Central memory CD4-positive, alpha-beta T cell (primary cell): ENCODE data around the gene SHD.
"Not testable (repeated sequence)": the region's sequence is repeated elsewhere in the genome, so short reads cannot be mapped to it uniquely, and the experiment has no call there.

Source experiments
- DNase-seq: peaks from one replicate; pipeline ENCODE4 v3.0.0; 2022
- total RNA-seq, 3 experiments: gene quantifications; one replicate each; lab custom pipeline; 2026; lab: John Stamatoyannopoulos, UW

SHD gene
- total RNA-seq: 0 reads per million in 3 experiments

GRCh38 chr19:4278419-4279266 is at the start of gene SHD:
SHD (plus strand) TSS chr19:4279266; CDS start chr19:4280064, 798 bp downstream.
- DNase-seq: no peak

- DNase-seq: not testable (repeated sequence)
These were observed 48.8 kb upstream of the SHD start for GRCh38 chr19:4230237-4230636.

DNA sequence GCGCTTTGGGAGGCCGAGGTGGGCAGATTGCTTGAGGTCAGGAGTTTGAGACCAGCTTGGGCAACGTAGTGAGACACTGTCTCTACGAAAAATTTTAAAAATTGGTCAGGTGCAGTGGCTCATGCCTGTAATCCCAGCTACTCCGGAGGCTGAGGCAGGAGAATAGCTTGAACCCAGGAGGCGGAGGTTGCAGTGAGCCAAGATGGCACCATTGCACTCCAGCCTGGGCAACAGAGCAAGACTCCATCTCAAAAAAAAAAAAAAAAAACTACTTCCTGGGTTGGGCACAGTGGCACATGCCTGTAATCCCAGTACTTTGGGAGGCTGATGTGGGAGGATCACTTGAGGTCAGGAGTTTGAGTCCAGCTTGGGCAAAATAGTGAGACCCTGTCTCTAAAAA is 47.5 kb upstream of the SHD start:
- DNase-seq: not testable (repeated sequence)

DNA sequence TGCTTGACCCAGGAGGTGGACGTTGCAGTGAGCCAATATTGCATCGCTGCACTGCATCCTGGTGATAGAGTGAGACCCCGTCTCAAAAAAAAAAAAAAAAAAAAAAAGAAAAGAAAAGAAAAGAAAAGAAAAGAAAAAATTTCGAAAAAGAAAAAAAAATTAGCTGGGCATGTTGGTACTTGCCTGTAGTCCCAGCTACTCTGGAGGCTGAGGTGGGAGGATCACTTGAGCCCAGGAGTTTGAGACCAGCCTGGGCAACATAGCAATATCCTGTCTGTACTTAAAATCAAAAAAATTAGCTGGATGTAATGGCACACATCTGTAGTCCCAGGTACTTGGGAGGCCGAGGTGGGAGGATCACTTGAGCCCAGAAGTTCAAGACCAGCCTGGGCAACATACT is 46.9 kb upstream of the SHD start:
- not testable (repeated sequence) for DNase-seq

DNA sequence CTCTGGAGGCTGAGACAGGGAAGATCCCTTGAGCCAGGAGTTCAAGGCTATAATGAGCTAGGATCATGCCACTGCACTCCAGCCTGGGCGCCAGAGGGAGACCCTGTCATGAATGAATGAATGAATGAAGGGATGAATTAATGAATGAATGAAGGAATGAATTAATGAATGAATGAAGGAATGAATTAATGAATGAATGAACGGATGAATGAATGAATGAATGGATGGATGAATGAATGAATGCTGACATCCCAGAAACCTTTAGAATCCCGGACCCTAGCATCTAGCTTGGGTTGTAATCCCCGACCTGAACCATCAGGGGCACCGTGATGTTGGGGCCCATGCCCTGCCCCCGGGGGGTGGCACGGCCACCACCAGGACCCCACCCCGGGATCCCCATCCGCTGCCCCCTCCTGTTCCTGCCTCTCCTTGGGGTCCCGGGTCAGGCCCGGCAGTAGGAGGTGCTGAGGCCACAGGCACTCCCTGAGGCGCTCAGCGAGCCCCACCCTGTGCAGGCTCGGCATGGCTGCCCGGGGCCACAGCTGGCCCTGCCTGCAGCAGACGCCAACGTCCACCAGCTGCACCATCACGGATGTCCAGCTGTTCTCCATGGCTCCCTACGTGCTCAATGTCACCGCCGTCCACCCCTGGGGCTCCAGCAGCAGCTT is 46.3 kb upstream of the SHD start:
- no peak for DNase-seq

DNA sequence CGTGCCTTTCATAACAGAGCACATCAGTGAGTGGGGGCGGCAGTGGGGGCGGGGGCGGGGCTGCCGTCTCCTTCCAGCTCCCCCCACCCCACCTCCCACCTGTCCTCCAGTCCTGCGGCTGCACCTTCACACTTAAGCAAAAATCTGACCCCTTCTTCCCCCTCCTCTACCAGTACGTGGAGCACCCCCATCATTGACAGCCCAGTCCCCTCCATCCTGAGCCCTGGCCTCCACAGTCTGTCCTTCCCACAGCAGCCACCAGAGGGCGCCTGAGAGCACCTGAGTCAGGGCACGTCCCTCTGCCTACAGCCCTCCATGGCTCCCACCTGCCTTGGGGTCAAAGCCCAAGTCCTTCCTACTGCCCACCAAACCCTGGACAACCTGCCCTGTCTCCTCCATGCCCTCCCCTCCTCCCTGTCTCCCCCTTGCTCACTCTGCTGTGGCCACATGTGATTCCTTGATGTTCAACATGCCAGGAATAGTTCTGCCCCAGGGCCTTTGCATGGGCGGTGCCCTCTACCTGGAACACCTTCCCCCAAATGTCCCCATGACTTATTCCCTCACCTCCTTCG is 45.7 kb upstream of the SHD start:
- DNase-seq: peak; percentile 33

DNA sequence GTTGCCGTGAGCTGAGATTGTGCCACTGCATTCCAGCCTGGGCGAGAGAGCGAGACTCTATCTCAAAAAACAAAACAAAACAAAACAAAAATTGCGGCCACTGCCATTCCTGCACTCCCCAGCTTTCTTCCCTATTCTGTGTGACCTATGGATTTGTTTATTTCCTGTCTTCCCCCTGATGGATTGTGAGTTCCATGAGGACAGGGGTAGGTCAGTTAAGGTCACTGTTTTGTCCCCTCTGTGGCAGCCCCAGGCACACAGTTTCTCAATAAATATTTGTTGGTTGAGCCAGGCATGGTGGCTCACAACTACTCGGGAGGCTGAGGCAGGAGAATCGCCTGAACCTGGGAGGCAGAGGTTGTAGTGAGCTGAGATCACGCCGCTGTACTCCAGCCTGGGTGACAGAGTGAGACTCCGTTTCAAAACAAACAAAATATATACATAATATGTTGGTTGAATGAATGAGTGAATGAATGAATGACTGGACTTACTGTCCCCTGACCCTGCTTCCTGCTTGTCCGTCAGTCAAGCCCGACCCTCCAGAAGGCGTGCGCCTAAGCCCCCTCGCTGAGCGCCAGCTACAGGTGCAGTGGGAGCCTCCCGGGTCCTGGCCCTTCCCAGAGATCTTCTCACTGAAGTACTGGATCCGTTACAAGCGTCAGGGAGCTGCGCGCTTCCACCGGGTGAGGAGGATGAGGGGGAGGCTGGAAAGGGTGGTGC is 44.8 kb upstream of the SHD start:
- no peak for DNase-seq

DNA sequence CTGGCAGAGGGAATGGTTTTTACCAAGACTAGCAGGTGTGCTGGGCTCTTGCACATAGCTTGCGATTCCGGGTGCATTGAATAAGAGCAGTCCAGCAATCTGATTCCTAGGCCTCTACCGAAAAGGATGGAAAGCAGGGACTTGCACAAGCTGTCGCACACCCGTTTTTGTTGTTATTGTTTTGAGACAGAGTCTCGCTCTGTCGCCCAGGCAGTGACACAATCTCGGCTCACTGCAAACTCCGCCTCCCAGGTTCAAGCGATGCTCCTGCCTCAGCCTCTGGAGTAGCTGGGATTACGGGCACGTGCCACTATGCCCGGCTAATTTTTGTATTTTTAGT is 44.2 kb upstream of the SHD start:
- DNase-seq: no peak

GRCh38 chr19:4237510-4237909 is 41.6 kb upstream of the SHD start:
- not testable (repeated sequence) for DNase-seq

- DNase-seq: no peak
These were observed 40.2 kb upstream of the SHD start for GRCh38 chr19:4238831-4239230.

DNA sequence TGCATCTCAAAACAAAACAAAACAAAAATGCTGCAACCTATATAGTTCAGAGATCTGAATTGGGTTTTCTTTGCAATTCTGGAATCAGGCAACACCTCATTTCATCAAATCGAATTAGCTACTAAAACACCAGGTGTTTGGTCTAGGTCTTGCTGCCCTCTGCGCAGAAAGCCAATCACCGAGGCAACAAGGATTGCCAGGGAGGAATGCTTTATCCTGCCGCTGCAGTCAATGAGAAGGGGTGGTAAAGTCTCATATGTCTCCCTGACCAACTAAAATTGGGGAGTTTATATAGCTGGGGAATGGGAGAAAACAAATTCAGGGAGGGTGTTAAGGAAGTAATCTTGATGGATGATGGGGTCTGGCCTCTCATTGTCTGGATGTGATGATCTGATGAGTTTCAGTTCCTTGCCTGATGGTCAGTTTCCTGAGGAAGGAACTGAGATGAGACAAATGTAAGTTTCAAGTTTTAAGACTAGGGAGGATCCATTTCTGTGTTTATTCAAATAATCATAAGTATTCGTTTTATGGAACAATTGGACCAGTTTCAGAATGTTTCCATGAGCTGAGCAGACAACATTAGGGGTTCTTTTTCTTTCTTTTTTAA is 37.1 kb upstream of the SHD start:
- DNase-seq: no peak

GRCh38 chr19:4245938-4246337 is 33.1 kb upstream of the SHD start:
- not testable (repeated sequence) for DNase-seq

- peak; percentile 99 for DNase-seq
These were observed 32.1 kb upstream of the SHD start, which contains the start of gene YJU2 for GRCh38 chr19:4246767-4247593. YJU2 (plus strand) TSS chr19:4247080; CDS start chr19:4247147, 67 bp downstream.

GRCh38 chr19:4256563-4256962 is 22.5 kb upstream of the SHD start:
- no peak for DNase-seq

- DNase-seq: no peak
These were observed 22.0 kb upstream of the SHD start for GRCh38 chr19:4257025-4257424.

GRCh38 chr19:4258181-4258580 is 20.9 kb upstream of the SHD start:
- no peak for DNase-seq

DNA sequence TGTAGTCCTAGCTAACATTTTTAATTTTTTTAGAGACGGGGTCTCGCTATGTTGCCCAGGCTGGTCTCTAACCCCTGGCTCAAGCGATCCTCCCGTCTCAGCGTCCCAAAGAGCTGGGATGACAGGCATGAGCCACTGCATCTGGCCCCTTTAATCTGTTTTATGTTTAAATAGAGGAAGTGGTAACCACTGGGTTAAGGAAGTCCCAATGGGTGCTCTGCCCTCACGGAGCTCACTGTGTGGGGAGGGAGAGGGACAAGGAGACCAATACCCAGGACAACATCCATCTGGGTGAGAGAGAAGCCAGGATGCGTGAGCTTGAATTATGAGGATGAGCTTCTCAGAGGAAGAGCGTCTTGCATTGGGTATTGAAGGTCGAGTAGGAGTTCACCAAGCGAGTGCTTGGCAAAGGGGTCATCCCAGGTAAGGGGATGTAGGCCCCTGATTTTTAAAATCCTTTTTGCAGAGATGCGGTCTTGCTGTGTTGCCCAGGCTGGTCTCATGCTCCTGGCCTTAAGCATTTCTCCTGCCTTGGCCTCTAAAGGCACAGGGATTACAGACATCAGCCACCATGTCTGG is 18.4 kb upstream of the SHD start:
- DNase-seq: no peak

DNA sequence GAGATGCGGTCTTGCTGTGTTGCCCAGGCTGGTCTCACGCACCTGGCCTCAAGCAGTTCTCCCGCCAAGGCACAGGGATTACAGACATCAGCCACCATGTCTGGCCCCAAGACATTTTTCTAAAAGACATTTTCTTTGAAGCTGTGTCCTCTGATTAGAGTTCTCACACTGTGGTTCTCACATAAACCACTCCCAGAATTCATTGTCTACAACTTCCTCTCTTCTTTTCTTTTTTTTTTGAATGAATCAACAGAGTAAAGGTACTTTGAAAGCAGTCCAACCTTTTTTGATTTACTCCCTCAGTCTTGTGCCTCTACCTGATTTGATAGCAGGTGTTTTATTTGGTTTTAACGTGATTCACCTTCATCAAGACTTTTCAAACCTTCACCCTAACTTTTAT is 14.3 kb upstream of the SHD start:
- DNase-seq: peak; percentile 16

- DNase-seq: no peak
These were observed 12.6 kb upstream of the SHD start for GRCh38 chr19:4266253-4267000.

- DNase-seq: peak; percentile 30
These were observed 11.8 kb upstream of the SHD start for GRCh38 chr19:4267101-4267900.
